IPS-NIHi7 (cell line): ENCODE measurements around the gene CRHBP.
A peak's percentile ranks its signal among the peaks of the same experiment; 100 is the strongest.

Experiments used
- DNase-seq: peaks from one replicate; pipeline ENCODE4 v3.0.0; 2012; ENCODE audit warnings: mixed read lengths; ENCODE audit errors: extremely low spot score

The CRHBP gene

GRCh38 chr5:77015938-77016569 lies 63.2 kb downstream of the CRHBP start:
- peak; percentile 35 for DNase-seq

GRCh38 chr5:77016962-77017361 lies 64.1 kb downstream of the CRHBP start:
- no peak for DNase-seq

- DNase-seq, result no peak
Observed at GRCh38 chr5:77017668-77018067, 64.8 kb downstream of the CRHBP start.
